NCI-H2107 treated with DMSO at 0.1 percent for 48 hours (cell line): ENCODE results near the gene TEX54.
A peak's percentile ranks its signal among the peaks of the same experiment; 100 is the strongest.
"Not testable (repeated sequence)": the region's sequence is repeated elsewhere in the genome, so short reads cannot be mapped to it uniquely, and the experiment has no call there.

ENCODE experiments used
- DNase-seq: peaks from one replicate; lab custom pipeline; 2025; ENCODE audit not compliant: unreplicated experiment; lab: John Stamatoyannopoulos, UW

Gene TEX54

DNA sequence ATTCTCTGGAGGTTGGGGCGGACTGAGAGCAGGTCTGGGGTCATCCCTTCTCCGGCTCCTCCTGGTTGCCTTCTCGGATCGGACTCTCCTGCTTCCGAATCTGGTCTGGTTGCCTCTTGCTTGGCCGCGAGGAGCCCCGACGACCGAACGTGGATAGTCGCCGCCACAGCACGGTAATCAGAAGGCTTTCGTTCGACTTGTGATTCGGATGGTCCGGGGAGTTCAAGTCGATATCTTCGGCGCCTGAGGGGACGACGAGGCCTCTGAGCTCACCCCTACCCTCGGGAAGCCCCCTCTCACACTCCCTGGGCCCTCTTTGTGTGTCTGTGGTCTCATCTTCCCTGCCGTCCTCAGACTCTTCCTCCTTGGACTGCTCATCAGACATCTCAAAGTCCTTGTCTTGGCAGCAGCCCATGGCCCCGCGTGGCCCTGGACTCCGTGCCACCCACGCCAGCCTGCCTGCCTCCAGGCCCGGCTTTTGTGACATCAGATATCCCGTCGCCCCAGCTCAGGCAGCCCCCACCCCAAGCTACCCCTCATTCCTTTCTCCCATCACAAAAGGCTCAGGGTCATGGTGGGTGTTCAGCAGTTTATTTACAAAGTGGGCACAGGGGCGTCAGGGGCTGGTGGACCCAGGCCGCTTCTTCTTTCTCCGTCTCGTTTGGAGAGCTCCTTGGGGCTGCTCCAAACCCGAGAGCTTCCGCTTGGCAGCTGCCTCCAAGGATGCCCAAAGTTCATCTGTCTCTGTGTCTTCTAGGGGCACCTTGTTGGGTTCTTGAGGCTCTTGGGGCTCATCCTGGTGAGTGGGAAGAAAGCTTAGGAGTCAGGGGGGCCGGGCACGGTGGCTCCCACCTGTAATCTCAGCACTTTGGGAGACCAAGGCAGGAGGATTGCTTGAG is at the start of gene TEX54:
TSS of gene TEX54 (minus strand) at position 506 of the 899 bp plus-strand sequence.
- DNase-seq = no peak

GRCh38 chr11:62882431-62882749 is 49.7 kb upstream of the TEX54 start:
- no peak for DNase-seq

- DNase-seq = peak; percentile 85
Observed at GRCh38 chr11:62881579-62882430, 49.2 kb upstream of the TEX54 start.

GRCh38 chr11:62880803-62881578 is 48.4 kb upstream of the TEX54 start, which contains the start of gene SLC3A2:
Gene SLC3A2, plus strand, starts transcription at chr11:62880896. Its CDS starts 128 bp downstream, at chr11:62881024.
- DNase-seq = peak; percentile 85

DNA sequence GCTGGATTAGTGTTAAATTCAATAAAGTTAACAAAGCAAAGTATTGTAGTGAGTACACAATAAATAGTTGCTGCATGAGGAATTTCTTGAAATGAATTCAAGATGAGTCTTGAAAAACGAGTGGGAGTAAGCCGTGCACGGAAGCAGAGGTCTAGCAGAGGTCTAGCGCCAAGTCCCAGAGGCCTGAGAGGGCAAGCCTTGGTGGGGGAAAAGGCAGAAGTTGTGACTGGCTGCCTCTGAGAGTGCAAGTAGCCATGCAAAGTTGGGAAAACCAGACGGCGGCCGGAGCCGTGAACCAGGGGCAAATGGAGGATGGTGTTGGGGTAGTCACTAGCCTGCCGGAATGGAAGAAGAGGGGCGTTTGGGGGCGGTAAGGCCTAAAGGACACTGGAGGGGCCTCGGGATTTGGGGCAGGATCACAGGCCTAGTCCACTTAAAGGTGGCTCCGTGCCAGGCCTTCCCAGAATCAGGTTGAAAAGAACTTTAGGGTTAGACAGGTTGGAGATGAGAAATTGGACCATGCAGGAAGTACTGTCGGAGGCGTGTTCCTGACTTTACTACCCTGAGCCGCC is 47.7 kb upstream of the TEX54 start:
- DNase-seq = no peak

- no peak for DNase-seq
Observed at GRCh38 chr11:62879235-62879978, 46.8 kb upstream of the TEX54 start.

- DNase-seq = no peak
Observed at GRCh38 chr11:62876712-62877111, 44.1 kb upstream of the TEX54 start.

DNA sequence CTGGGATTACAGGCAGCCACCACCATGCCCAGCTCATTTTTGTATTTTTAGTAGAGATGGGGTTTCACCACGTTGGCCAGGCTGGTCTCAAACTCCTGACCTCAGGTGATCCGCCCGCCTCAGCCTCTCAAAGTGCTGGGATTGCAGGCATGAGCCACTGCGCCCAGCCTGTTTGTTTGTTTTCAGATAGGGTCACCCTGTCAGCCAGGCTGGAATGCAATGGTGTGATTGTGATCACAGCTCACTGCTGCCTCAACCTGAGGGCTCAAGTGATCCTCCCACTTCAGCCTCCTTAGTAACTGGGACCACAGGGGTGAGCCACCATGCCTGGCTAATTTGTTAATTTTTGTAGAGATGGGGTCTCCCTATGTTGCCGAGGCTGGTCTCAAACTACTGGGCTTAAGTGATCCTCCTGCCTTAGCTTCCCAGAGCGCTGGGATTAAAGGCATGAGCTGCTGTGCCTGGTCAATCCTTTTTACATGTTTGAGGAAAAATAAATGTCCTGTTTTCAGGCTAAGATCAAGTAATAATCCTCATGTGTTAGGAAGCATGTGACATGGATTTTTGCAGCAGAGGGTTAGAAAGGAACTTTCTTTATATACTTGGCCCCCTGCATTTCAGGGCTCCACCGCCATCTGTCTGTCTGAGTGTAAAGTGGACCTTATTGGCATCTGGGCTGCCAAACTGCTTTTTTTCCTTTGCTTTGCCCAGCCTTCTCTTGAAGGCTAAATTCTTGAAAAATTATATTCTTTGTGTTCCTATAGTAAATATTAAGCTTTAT is 43.2 kb upstream of the TEX54 start:
- no peak for DNase-seq

DNA sequence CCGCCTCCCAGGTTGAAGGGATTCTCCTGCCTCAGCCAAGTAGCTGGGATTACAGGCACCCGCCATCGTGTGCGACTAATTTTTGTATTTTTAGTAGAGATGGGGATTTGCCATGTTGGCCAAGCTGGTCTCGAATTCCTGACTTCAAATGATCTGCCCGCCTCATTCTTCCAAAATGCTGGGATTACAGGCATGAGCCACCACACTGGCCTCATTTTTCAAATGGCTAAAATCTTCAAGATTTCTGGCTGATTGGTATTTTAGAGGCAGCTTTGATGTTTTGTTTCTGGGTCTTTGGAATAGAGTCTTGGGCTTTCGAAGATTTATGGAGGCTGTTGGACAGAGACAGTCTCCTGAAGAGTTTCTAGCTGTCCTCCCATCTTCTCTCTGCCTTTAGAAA is 42.2 kb upstream of the TEX54 start:
- DNase-seq = no peak

GRCh38 chr11:62865635-62866034 is 33.0 kb upstream of the TEX54 start:
- DNase-seq = no peak

- no peak for DNase-seq
Observed at GRCh38 chr11:62863687-62864335, 31.2 kb upstream of the TEX54 start.

GRCh38 chr11:62861564-62862192 is 29.0 kb upstream of the TEX54 start:
- DNase-seq = not testable (repeated sequence)

- no peak for DNase-seq
Observed at GRCh38 chr11:62860835-62861563, 28.4 kb upstream of the TEX54 start.

DNA sequence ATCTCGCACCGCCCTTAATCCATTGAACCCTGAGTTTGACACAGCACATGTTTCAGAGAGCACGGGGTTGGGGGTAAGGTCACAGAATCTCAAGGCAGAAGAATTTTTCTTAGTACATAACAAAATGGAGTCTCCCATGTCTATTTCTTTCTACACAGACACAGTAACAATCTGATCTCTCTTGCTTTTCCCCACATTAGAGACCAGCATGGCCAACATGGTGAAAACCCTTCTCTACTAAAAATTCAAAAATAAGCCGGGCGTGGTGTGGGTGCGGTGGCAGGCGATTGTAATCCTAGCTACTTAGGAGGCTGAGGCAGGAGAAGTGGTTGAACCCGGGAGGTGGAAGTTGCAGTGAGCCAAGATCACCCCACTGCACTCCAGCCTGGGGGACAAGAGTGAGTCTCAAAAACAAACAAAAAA is 26.7 kb upstream of the TEX54 start:
- DNase-seq = not testable (repeated sequence)

DNA sequence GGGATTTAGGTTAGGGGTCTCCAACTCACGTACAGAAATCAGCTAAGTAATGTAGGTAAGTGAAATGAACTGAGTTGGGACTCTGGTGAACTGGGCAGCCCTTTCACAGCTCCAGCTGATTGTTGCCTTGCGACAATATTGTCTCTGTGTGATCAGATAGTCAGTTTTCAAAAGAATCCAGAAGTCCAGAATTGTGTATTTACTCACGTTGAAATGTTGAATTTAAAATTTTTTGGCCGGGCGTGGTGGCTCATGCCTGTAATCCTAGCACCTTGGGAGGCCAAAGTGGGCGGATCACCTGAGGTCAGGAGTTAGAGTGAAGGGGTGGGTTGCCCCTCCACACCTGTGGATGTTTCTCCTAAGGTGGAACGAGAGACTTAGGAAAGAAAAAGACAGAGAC is 25.6 kb upstream of the TEX54 start:
- no peak for DNase-seq

DNA sequence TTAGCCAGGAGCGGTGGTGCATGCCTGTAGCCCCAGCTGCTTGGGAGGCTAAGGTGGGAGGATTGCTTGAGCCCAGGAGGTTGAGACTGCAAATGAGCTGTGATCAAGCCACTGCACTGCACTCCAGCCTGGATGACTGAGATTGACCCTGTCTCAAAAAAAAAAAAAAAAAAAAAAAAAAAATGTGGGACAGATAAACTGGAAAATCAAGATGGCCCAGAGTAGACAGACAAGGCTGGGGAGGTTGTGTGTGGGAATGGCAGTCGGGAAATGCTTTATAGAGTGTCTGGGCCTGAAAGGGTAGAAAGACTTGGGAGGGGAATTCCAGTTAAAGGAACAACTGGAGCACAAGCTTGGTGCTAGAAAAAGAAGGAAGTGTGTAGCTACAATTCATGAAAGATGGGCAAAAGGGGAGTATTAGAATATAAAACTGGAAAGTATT is 24.9 kb upstream of the TEX54 start:
- DNase-seq = no peak

DNA sequence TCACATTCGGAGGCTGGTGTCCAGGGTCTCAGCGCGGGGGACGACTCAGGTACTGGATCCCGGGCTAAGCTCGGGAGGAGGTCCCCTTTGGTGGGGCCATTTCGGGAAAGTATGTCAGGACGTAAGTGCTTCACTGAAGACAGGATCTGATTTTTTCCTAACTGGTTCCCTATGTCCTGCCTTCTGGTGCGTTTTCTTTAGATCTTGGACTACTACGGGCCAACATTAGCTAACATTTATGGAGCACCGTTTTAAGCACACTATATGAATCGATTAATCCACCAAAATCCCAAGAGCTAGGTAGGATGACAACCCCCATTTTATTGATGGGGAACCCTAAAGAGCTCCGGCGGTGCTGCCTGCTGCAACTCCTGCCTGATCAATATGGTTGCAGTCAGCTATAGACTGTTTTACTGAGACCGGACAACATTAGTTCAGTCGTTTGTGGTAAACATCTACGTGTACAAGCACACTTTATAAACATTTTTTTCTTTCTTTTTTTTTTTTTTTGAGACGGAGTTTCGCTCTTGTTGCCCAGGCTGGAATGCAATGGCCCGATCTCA is 23.8 kb upstream of the TEX54 start:
- DNase-seq = no peak
